Stimulated activated CD4-positive, alpha-beta T cell treated with anti-CD3 and anti-CD28 coated beads, TNF-alpha, amount 100 ng/mL, for 24 hours (primary cell): ENCODE measurements around the gene PTPRZ1.

ENCODE experiments used
- DNase-seq, 3 experiments: peaks; one replicate each; pipeline ENCODE4 v3.0.0-alpha.2; 2020; ENCODE audit warnings: low read depth in 3 of 3

The PTPRZ1 gene

GRCh38 chr7:121872831-121873288, at the start of gene PTPRZ1:
PTPRZ1 (plus strand) TSS chr7:121873161; CDS start chr7:121873500, 339 bp downstream.
- DNase-seq = no peak

GRCh38 chr7:121824276-121824675, 48.7 kb upstream of the PTPRZ1 start:
- no peak for DNase-seq

- DNase-seq = no peak
These were observed 41.6 kb upstream of the PTPRZ1 start for GRCh38 chr7:121831351-121831750.

GRCh38 chr7:121831801-121832200, 41.2 kb upstream of the PTPRZ1 start:
- no peak for DNase-seq

- no peak for DNase-seq
These were observed 40.6 kb upstream of the PTPRZ1 start for GRCh38 chr7:121832347-121832746.

- DNase-seq = no peak
These were observed 39.0 kb upstream of the PTPRZ1 start for GRCh38 chr7:121833991-121834390.

GRCh38 chr7:121837462-121837861, 35.5 kb upstream of the PTPRZ1 start:
- DNase-seq = no peak

- no peak for DNase-seq
These were observed 25.9 kb upstream of the PTPRZ1 start for GRCh38 chr7:121847041-121847440.

GRCh38 chr7:121853307-121853706, 19.7 kb upstream of the PTPRZ1 start:
- DNase-seq = no peak

GRCh38 chr7:121860953-121861352, 12.0 kb upstream of the PTPRZ1 start:
- no peak for DNase-seq

- no peak for DNase-seq
These were observed 10.4 kb upstream of the PTPRZ1 start for GRCh38 chr7:121862591-121862990.

GRCh38 chr7:121871188-121871587, 1.8 kb upstream of the PTPRZ1 start:
- no peak for DNase-seq

- no peak for DNase-seq
These were observed 581 bp downstream of the PTPRZ1 start for GRCh38 chr7:121873289-121874194.

GRCh38 chr7:121874298-121874697, 1.3 kb downstream of the PTPRZ1 start:
- DNase-seq = no peak

GRCh38 chr7:121875203-121875602, 2.2 kb downstream of the PTPRZ1 start:
- no peak for DNase-seq

- no peak for DNase-seq
These were observed 3.9 kb downstream of the PTPRZ1 start for GRCh38 chr7:121876656-121877500.

GRCh38 chr7:121878918-121879464, 6.0 kb downstream of the PTPRZ1 start:
- no peak for DNase-seq

- no peak for DNase-seq
These were observed 6.6 kb downstream of the PTPRZ1 start for GRCh38 chr7:121879544-121879943.

- no peak for DNase-seq
These were observed 9.8 kb downstream of the PTPRZ1 start for GRCh38 chr7:121882731-121883130.

GRCh38 chr7:121885166-121885920, 12.4 kb downstream of the PTPRZ1 start:
- no peak for DNase-seq

- no peak for DNase-seq
These were observed 14.7 kb downstream of the PTPRZ1 start for GRCh38 chr7:121887634-121888033.

GRCh38 chr7:121890833-121891232, 17.9 kb downstream of the PTPRZ1 start:
- no peak for DNase-seq
